Rectal smooth muscle tissue (tissue), 1 donor: ENCODE results near the gene ZFPM1.

Source experiments
- H3K27ac ChIP-seq: one replicate; pipeline ENCODE4 v1.7.0; 2013; ENCODE audit warnings: low read depth, low read length, inconsistent platforms
- H3K27me3 ChIP-seq: one replicate; pipeline ENCODE4 v1.7.0; 2013; ENCODE audit warnings: low read length; ENCODE audit not compliant: control insufficient read depth, insufficient read depth
- H3K36me3 ChIP-seq: one replicate; pipeline ENCODE4 v1.7.0; 2013; ENCODE audit warnings: low read length; ENCODE audit not compliant: control insufficient read depth, insufficient read depth
- H3K4me1 ChIP-seq: one replicate; pipeline ENCODE4 v1.7.0; 2013; ENCODE audit warnings: low read length; ENCODE audit not compliant: control insufficient read depth, insufficient read depth
- H3K4me3 ChIP-seq: one replicate; pipeline ENCODE4 v1.7.0; 2013; ENCODE audit warnings: low read length
- H3K9ac ChIP-seq: one replicate; pipeline ENCODE4 v1.7.0; 2013; ENCODE audit warnings: low read length

The ZFPM1 gene

DNA sequence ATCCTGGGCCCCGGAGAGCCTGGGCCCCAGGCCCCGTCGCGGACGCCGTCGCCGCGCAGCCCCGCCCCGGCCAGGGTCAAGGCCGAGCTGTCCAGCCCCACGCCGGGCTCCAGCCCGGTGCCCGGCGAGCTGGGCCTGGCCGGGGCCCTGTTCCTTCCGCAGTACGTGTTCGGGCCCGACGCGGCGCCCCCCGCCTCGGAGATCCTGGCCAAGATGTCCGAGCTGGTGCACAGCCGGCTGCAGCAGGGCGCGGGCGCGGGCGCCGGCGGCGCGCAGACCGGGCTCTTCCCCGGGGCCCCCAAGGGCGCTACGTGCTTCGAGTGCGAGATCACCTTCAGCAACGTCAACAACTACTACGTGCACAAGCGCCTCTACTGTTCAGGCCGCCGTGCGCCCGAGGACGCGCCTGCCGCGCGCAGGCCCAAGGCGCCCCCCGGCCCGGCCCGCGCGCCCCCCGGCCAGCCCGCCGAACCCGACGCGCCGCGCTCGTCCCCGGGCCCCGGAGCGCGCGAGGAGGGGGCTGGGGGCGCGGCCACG, 80.4 kb downstream of the ZFPM1 start:
- Histone ChIP-seq H3K4me1 (peaks cover 7% of the 10 kb centered on the region), H3K4me3 (peak overlapping the region; percentile 49), H3K9ac (no peak overlapping the region), H3K36me3 (no peaks in the 10 kb centered on the region), H3K27ac (no peak overlapping the region), H3K27me3 (no peaks in the 10 kb centered on the region)

DNA sequence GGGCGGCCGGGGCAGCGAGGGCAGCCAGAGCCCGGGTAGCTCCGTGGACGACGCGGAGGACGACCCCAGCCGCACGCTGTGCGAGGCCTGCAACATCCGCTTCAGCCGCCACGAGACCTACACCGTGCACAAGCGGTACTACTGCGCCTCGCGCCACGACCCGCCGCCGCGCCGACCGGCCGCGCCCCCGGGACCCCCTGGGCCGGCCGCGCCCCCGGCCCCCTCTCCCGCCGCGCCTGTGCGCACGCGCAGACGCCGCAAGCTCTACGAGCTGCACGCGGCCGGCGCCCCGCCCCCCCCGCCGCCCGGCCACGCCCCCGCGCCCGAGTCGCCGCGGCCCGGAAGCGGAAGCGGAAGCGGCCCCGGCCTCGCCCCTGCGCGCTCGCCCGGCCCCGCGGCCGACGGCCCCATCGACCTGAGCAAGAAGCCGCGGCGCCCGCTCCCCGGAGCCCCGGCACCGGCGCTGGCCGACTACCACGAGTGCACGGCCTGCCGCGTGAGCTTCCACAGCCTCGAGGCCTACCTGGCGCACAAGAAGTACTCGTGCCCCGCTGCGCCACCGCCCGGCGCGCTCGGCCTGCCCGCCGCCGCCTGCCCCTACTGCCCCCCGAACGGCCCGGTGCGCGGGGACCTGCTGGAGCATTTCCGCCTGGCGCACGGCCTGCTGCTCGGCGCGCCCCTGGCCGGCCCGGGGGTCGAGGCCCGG, 81.0 kb downstream of the ZFPM1 start:
- Histone ChIP-seq H3K4me1 (peaks cover 7% of the 10 kb centered on the region), H3K36me3 (no peaks in the 10 kb centered on the region), H3K27me3 (peaks cover under 1% of the 10 kb centered on the region), H3K4me3 (peak overlapping the region; percentile 78), H3K27ac (peak overlapping the region; percentile 83), H3K9ac (peak overlapping the region; percentile 80)

DNA sequence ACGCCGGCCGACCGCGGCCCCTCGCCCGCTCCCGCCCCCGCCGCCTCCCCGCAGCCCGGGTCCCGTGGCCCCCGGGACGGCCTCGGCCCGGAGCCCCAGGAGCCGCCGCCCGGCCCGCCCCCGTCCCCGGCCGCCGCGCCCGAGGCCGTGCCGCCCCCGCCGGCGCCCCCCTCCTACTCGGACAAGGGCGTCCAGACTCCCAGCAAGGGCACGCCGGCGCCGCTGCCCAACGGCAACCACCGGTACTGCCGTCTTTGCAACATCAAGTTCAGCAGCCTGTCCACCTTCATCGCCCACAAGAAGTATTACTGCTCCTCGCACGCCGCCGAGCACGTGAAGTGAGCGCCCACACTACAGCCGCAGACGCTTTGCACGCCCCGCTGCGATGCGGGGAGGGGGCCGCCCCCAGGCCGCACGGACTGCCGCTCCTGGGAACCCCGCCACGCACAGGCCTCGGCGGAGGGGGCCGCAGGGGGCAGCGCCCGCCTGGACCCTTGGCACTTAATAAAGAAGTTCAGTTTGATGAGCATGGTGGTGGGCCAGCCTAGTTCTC, 81.6 kb downstream of the ZFPM1 start:
- peaks cover 6% of the 10 kb centered on the region for H3K27me3 ChIP-seq
- H3K27ac ChIP-seq = no peak overlapping the region
- H3K4me3 ChIP-seq = peak overlapping the region; percentile 78
- peaks cover 7% of the 10 kb centered on the region for H3K4me1 ChIP-seq
- H3K9ac ChIP-seq = no peak overlapping the region
- no peaks in the 10 kb centered on the region for H3K36me3 ChIP-seq

DNA sequence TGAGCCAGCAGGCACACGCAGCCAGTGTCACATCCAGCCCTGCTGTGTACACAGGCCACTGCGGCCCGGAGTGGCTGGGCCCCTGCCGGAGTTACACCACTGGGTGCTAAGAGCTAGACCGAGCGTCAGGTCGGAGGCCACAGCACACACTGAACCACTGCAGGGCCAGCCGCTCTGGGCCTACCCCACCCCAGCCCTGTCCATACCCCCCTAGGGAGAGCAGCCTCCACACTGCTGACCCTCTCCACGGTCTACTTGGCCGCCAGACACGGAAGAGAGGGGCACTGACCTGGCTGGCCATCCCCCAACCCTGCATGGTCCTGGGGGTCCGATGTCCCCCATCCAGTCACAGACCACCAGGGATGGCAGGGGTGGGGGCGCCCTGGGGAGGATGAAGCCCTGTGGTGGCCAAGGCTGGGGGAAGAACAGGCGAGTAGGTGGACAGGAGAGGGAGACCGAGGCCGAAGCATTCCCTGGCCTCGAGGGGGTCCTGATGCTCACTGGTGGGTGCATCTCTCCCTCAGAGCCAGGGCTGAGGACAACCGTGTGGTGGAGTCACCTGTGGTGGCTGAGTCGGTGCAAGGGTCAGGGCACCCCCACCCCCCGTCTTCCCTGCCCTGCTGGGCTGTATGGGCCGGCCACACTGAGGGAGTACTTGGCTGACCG, 82.2 kb downstream of the ZFPM1 start:
- H3K4me1 ChIP-seq = peaks cover 7% of the 10 kb centered on the region
- H3K27ac ChIP-seq = no peak overlapping the region
- H3K27me3 ChIP-seq = peaks cover 13% of the 10 kb centered on the region
- no peaks in the 10 kb centered on the region for H3K36me3 ChIP-seq
- H3K9ac ChIP-seq = no peak overlapping the region
- H3K4me3 ChIP-seq = peak overlapping the region; percentile 54

DNA sequence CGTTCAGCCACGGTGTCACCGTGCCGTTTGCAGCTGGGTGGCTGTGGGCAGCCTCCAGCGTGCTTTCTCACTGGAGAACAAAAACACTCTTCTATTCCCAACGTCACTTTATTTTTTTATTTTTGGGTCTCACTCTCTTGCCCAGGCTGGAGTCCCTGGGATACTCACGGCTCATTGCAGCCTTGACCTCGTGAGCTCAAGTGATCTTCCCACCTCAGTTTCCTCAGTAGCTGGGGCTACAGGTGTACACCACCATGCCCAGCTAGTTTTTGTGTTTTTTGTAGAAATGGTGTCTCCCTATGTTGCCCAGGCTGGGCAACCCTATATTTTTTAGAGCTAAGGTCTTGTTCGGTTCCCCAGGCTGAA, 82.8 kb downstream of the ZFPM1 start:
- Histone ChIP-seq H3K9ac (no peak overlapping the region), H3K27ac (no peak overlapping the region), H3K27me3 (peaks cover 18% of the 10 kb centered on the region)

DNA sequence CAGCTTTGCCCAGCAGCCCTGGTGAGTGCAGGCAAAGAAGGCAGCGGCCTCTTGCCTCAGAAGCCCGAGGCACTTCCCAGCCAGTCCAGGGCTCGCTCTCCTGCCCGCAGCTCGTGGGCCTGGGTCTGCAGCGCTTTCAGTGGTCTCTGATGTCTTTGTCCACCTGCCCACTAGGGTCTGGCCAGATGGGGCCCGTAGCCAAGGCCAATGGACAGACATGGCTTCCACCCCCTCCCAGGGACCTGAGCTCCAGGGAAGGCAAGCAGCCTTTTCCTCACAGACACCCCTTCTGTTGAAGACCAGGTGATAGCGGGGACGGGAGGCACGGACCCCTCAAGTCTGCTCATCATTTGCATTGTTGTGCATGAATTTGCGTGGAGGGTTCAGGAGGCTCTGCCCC, 83.4 kb downstream of the ZFPM1 start:
- H3K4me3 ChIP-seq = no peak overlapping the region
- peaks cover 23% of the 10 kb centered on the region for H3K27me3 ChIP-seq
- peaks cover 7% of the 10 kb centered on the region for H3K4me1 ChIP-seq
- no peak overlapping the region for H3K27ac ChIP-seq
- no peak overlapping the region for H3K9ac ChIP-seq
- no peaks in the 10 kb centered on the region for H3K36me3 ChIP-seq

More for the DNA sequence above, 82.8 kb downstream of the ZFPM1 start:
- H3K4me1 ChIP-seq = peaks cover 7% of the 10 kb centered on the region
- no peak overlapping the region for H3K4me3 ChIP-seq
- no peaks in the 10 kb centered on the region for H3K36me3 ChIP-seq

DNA sequence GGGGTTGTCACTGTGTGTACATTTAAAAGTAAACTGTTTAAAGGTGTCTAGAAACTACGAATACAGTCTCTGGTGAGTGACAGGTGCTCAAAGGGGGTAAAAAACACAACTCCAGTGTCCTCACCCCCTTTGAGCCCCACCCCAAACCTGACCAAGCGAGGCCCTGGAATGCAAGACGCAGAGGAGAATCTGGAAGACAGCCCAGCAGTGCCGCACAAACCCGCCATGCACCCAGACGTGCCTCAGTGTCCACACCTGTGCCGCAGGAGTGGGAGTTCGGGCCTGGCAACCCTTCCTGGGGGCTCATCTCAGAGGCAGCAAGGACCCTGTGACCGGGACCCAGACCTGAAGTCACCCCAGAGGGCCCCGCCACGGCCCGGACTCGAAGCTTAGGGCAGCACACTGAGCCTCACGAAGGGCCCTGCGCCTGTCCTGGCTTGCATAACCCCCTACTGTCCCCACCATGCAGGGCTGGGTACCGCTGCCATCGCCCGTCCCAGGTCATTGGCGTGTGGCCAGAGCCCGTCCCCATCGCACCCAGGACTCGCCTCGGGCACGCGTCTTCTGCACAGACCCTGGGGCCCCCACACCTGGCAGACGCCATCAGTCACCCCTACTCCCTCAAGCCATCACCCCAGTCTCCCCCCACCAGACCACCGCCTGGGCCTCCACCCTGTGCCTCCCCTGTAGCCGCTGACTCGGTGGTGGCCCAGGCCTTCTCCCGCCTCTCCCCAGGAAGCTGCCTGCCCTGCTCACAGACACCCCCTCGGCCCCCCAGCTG, 84.1 kb downstream of the ZFPM1 start:
- Histone ChIP-seq H3K4me3 (no peak overlapping the region), H3K27ac (no peak overlapping the region), H3K27me3 (peaks cover 23% of the 10 kb centered on the region), H3K4me1 (peaks cover 7% of the 10 kb centered on the region), H3K9ac (no peak overlapping the region), H3K36me3 (no peaks in the 10 kb centered on the region)

DNA sequence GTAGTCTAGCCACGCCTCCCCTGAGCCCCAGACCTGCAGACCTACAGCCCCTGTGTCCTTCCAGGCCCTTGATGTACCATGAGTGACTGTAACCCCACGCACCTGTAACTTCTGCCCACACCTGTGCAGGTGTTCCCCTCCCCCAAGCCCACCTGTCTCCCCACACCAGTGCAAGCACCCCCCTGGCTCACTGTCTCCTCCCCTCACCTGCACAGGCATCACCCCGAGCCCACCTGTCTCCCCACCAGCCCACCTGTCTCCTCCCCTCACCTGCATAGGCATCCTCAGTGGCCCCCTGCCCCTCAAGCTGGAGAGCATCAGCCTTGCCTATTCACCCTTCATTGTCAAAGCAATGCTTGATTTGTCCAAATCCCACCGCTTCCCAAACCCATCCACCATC, 84.8 kb downstream of the ZFPM1 start:
- Histone ChIP-seq H3K27me3 (peaks cover 23% of the 10 kb centered on the region), H3K27ac (no peak overlapping the region), H3K4me1 (peaks cover 7% of the 10 kb centered on the region), H3K36me3 (no peaks in the 10 kb centered on the region), H3K4me3 (no peak overlapping the region), H3K9ac (no peak overlapping the region)

DNA sequence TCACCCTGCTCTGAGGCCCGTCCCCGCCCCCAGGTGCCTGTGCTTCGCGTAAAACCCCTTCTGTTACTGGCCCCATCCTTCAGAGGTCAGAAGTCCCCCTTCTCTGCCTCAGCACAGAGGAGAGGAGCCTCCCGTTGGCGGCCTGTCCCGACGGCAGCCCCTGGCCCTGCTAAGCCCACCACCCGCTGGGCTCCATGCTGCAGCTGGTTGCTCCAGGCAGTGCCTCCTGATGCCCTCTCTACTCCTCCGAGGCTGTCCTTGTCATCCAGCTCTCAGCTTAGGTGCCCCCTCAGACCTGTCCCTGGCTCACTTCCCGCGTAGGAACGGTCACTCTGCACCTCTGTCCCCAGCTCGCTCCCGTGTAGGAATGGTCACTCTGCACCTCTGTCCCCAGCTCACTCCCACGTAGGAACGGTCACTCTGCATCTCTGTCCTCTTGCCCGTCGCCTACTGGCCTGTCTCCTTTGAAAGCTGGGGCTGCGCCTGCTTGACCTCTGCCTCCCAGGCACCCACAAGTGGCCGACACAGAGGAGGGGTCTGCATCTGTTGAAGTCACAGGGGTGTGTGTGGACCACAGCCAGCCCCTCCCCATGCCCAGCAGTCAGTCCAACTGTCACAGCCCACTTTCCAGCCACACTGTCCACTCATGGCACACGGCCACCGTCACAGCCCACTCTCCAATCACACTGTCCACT, 85.4 kb downstream of the ZFPM1 start:
- no peak overlapping the region for H3K27ac ChIP-seq
- no peaks in the 10 kb centered on the region for H3K36me3 ChIP-seq
- H3K9ac ChIP-seq = no peak overlapping the region
- H3K4me1 ChIP-seq = peaks cover 7% of the 10 kb centered on the region
- H3K4me3 ChIP-seq = no peak overlapping the region
- H3K27me3 ChIP-seq = peaks cover 23% of the 10 kb centered on the region

DNA sequence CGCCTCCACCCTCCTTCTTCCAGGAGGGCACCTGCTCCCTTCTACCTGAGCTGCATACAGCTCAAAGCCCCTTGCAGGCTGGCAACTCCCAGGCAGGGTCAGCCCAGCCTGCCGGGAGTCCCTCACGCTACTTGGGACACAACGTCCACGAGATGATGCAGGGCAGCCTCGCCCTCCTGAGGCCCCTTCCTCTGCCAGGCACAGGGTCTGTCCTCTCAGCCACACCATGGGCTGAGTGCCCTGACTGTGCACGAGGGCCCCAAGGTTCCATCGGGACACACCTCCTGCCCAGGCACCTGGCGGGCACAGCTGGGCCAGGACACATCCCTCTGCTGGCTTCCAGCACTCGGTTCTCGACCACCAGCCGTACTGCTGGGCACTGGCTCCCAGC, 86.2 kb downstream of the ZFPM1 start:
- Histone ChIP-seq H3K4me3 (no peak overlapping the region), H3K36me3 (no peaks in the 10 kb centered on the region), H3K9ac (no peak overlapping the region), H3K27me3 (peaks cover 23% of the 10 kb centered on the region), H3K27ac (no peak overlapping the region), H3K4me1 (peaks cover 7% of the 10 kb centered on the region)

DNA sequence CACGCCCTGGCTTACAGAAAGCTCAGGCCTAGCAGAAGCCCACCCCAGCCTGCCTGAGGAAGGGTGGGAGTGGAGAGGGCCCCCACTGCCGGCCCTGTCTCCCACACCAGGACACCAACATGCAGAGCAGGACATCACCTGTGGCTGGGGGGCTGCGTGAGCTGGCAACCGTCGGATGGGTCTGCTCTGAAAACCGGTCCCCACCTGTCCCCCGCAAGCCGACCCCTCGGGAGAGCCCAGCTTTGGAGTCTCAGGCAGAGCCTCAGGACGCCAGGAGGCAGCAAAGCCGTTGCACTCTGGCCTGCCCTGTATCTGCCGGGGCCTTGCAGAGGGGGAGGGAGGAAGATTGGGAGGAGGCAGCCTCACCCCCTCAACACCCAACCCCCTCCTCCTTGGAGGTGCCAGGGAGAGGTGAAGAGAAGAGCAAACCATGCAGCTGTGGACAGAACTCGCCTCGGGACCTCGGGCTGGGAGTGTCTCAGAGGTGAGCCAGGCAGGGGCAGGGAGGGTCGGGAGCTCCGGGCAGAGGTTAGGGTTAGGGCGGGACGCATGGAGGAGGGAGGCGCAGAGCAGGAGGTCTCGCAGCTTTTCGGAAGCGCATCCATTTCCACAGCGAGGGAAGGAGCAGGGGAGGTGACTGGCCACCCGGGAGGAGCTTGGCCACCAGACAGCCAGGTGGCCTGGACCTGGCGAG, 86.7 kb downstream of the ZFPM1 start:
- peaks cover 23% of the 10 kb centered on the region for H3K27me3 ChIP-seq
- H3K4me1 ChIP-seq = peaks cover 6% of the 10 kb centered on the region
- no peak overlapping the region for H3K27ac ChIP-seq
- no peak overlapping the region for H3K9ac ChIP-seq
- H3K4me3 ChIP-seq = no peak overlapping the region
- no peaks in the 10 kb centered on the region for H3K36me3 ChIP-seq
